Superior temporal gyrus (tissue), 1 donor: Measurements from ENCODE around the gene ZNF692.

ENCODE experiments used
- DNase-seq: peaks from one replicate; pipeline ENCODE4 v3.0.0-alpha.2; 2016; ENCODE audit errors: extremely low spot score

The ZNF692 gene

GRCh38 chr1:248825136-248825535 is 33.7 kb downstream of the ZNF692 start:
- no peak for DNase-seq

GRCh38 chr1:248824701-248825100 is 34.2 kb downstream of the ZNF692 start:
- no peak for DNase-seq

GRCh38 chr1:248824301-248824700 is 34.6 kb downstream of the ZNF692 start:
- DNase-seq = no peak

- peak; percentile 60 for DNase-seq
Measured at GRCh38 chr1:248823517-248824001, 35.3 kb downstream of the ZNF692 start.

- no peak for DNase-seq
Measured at GRCh38 chr1:248822148-248823032, 36.5 kb downstream of the ZNF692 start.

GRCh38 chr1:248821641-248822040 is 37.2 kb downstream of the ZNF692 start:
- DNase-seq = no peak

- DNase-seq = no peak
Measured at GRCh38 chr1:248821101-248821500, 37.8 kb downstream of the ZNF692 start.

- DNase-seq = no peak
Measured at GRCh38 chr1:248820041-248820585, 38.8 kb downstream of the ZNF692 start.

GRCh38 chr1:248818505-248819374 is 40.1 kb downstream of the ZNF692 start:
- no peak for DNase-seq

- no peak for DNase-seq
Measured at GRCh38 chr1:248817065-248817464, 41.8 kb downstream of the ZNF692 start.

GRCh38 chr1:248816042-248816851 is 42.6 kb downstream of the ZNF692 start:
- DNase-seq = no peak

GRCh38 chr1:248815407-248816034 is 43.4 kb downstream of the ZNF692 start:
- no peak for DNase-seq

- no peak for DNase-seq
Measured at GRCh38 chr1:248814351-248814750, 44.5 kb downstream of the ZNF692 start.

- no peak for DNase-seq
Measured at GRCh38 chr1:248813546-248813945, 45.3 kb downstream of the ZNF692 start.

- no peak for DNase-seq
Measured at GRCh38 chr1:248812736-248813425, 46.0 kb downstream of the ZNF692 start.

GRCh38 chr1:248811514-248812490 is 47.1 kb downstream of the ZNF692 start:
- DNase-seq = no peak

- no peak for DNase-seq
Measured at GRCh38 chr1:248810727-248811513, 48.0 kb downstream of the ZNF692 start.
